GM12864 (cell line): ENCODE results near the gene SOX4.

ENCODE experiments used
- DNase-seq: peaks from one replicate; pipeline ENCODE4 v3.0.0-alpha.2; 2011; ENCODE audit warnings: low read depth
- H3K4me3 ChIP-seq: 2 replicates; pipeline ENCODE4 v1.5.1; 2011; ENCODE audit warnings: mild to moderate bottlenecking, low read depth, low read length, control low read depth
- CTCF ChIP-seq: IDR thresholded peaks from 2 replicates; pipeline ENCODE4 v1.5.1; 2011; ENCODE audit warnings: low read depth, mild to moderate bottlenecking, moderate library complexity, low read length, control low read depth, inconsistent platforms; ENCODE audit errors: missing control alignments

Gene SOX4

DNA sequence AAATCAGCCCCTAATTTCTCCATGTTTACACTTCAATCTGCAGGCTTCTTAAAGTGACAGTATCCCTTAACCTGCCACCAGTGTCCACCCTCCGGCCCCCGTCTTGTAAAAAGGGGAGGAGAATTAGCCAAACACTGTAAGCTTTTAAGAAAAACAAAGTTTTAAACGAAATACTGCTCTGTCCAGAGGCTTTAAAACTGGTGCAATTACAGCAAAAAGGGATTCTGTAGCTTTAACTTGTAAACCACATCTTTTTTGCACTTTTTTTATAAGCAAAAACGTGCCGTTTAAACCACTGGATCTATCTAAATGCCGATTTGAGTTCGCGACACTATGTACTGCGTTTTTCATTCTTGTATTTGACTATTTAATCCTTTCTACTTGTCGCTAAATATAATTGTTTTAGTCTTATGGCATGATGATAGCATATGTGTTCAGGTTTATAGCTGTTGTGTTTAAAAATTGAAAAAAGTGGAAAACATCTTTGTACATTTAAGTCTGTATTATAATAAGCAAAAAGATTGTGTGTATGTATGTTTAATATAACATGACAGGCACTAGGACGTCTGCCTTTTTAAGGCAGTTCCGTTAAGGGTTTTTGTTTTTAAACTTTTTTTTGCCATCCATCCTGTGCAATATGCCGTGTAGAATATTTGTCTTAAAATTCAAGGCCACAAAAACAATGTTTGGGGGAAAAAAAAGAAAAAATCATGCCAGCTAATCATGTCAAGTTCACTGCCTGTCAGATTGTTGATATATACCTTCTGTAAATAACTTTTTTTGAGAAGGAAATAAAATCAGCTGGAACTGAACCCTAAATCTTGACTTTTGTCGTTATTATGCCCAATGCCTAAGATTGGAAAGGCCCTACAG is 4.5 kb downstream of the SOX4 start:
- H3K4me3 ChIP-seq: peak overlapping the region; percentile 57
- DNase-seq: no peak
- TF ChIP-seq CTCF: no peak

GRCh38 chr6:21598674-21599023 is 5.1 kb downstream of the SOX4 start:
- DNase-seq: no peak
- H3K4me3 ChIP-seq: no peak overlapping the region
- no peak for TF ChIP-seq CTCF

- no peak for DNase-seq
- no peak overlapping the region for H3K4me3 ChIP-seq
- no peak for TF ChIP-seq CTCF
These were observed 5.6 kb downstream of the SOX4 start for GRCh38 chr6:21599051-21599696.

DNA sequence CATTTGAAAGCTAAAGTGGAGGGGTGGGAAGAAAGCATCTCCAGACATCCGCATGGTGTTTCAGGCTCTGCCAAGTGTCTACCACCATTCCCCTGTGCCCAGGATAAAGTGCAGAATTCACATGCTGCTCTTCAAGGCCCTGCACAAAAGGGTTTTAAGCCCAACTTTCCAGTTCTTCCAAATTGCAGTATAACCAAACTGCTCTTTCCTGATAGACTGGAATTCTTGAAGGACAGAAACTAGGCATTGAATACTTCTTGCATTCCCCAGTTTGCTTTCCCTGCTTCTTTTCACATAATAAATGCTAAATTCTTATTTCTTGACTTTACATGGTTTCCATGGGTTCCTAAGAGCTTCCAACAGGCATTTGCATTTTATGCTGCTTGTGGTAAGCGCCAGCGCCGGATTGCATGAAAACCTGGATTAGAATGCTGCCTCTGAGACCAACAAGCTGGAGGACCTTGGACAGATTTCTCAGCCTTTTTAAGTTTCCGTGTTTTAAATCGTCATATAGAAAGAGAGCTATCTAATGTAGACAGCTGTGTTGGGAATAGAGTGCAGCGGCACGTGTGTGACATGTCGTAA is 7.9 kb downstream of the SOX4 start:
- no peak overlapping the region for H3K4me3 ChIP-seq
- DNase-seq: no peak
- TF ChIP-seq CTCF: no peak

GRCh38 chr6:21601932-21602390 is 8.4 kb downstream of the SOX4 start:
- no peak for DNase-seq
- H3K4me3 ChIP-seq: no peak overlapping the region
- TF ChIP-seq CTCF: no peak

DNA sequence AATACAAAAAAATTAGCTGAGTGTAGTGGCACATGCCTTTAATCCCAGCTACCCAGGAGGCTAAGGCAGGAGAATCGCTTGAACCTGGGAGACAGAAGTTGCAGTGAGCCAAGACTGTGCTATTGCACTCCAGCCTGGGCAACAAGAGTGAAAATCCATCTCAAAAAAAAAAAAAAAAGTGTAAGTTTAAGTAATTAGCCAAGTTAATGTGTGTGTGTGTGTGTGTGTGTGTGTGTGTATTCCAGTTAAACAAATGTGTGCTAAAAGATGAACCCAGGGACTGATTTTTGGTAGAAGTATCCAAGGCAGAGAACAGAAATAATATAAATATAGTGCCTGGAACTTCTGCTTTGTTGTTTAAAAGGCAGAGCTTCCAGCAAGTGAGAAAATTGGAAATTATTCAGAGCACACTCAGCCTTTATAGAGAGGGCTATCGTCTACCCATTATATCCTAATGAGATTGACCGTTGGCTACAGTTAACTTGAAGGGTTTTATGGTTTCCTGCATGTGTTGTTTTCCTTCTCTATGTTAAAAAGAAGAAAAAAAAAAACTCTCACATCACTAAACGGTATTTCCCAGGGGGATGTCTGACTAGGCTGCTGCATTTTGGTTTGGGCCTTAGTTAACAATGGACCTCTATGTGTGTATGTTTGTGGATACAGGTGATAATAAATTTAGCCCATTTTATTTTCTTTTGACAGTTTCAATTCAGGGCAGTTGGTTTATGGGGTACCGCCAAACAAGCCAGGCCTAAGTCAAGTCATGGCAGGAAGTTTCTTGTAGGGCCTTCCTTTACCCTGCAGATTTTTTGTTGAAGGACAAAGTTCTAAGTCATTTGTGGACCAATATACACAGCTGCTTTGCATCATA is 9.8 kb downstream of the SOX4 start:
- no peak for TF ChIP-seq CTCF
- no peak for DNase-seq
- no peak overlapping the region for H3K4me3 ChIP-seq
